ENCODE data around the gene NBDY.
"Not testable (repeated sequence)": the region's sequence is repeated elsewhere in the genome, so short reads cannot be mapped to it uniquely, and the experiment has no call there.

The NBDY gene

DNA sequence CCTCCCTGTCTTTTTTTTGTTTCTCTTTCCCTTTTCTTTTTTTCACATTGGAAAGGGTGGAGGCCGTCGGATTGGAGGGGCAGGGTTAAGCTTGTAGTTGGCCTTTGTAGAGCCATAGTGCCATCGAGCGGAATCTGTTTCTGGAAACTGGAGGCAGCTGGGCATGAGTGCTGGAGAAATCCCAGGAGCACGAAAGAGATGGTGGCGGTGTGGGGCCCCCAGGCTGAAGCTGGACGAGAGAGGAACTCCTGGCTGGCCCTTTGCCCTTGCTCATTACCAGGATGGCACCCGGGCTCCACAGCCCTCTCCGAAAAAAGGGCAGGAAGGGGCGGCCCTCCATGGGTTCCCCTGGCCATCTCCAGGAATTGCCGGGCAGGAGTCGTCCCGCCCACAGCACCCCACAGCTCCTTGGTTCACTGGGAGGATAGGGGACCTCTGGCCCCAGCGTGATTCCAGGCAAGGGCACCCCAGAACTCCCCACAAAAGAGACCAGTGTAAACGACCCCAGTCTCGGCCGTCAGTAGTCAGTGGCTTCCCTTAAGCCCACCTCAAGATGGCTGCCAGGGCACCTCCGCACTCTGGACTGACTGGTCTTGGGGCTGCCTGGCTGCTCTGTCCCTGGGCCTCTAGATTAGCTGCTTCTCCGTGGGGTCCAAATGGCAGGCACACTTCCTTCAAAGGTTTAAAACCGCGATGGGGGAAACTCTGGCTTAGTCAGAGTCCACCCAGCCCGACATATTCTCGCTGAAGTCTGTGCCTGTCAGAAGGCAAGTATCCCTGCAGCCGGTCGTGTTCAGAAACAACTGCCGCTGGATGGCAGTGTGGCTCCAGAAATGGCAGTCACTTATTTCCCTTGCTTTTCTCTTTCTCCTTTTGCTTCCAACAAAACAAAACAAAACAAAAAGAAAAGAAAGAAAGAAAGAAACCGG is 74.1 kb downstream of the NBDY start:
- DNase-seq, result peak; percentile 30

DNA sequence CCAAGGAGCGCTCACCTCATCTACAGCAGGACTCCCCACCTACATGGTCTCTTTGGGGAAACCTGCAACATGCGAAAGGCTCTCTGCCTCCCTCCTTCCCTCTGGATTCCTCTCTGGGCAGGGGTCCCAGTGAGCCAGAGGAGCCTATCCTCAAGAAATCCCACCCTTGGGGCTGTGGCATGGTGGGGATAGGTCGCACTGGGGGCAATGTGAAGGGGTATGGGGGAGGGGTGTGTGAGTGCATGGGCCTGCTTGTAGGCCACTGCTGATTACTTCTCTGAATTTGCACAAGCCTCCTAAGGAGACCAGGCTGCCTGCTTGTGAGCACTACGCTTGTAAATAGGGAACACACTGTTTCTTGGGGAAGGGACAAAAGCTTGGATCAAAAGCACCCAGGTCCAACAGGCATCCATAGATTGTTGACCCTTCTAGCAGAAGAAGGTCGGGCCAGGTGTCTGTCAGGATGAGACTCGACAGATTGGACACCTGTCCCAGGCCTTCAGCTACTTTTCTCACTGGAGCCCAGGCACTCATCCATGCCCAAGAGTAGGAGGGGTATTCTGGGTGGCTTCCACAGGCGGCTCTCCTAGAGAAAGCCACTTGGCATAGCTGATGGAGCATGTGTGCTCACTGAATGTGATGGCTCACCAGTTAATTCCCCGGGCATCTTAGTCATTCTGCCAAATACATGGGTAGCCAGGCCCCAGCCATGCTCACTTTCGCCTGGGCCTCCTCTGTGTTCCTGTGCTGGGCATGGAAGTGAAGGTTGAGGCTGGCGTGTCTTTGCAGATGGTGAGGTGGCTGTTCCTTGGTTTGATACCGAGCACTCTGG is 75.0 kb downstream of the NBDY start:
- DNase-seq, result no peak

DNA sequence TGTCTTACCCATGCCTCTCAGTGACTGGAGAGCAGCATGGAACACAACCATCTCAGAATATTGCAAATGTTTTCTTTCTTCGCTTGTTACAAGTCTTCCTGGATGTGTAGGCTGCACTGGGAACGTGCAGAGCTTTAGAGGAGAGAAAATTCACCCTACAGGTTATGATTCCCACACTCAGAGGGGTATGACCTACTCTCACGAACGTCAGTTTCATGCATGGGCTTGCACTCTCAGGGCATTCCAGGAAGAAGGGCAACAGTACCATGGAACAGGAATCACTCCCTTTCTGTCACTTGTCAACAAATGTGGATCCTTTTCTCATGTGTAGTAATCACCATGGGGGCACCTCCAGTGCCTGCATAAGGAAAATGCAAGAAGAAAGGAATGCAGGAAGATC is 75.8 kb downstream of the NBDY start:
- no peak for DNase-seq

DNA sequence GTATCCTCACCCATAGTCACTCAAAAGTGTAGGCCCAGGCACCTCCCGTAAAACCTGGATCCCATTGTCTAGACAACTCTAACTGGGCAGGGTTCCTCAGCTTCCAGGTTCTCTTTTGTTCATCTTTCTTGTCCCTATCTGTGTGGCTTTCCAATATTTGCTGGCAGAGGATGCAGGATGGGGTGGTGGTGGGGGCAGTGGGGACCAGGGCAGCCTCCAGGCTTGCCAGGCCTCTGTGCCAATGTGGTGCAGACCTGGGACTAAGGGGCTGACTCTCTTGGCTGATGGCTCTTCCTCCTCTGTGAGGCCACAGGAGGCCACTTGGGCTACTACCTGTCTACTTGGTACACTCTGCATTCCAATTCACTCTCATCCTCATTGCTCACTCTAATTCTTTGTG is 76.4 kb downstream of the NBDY start:
- no peak for DNase-seq

DNA sequence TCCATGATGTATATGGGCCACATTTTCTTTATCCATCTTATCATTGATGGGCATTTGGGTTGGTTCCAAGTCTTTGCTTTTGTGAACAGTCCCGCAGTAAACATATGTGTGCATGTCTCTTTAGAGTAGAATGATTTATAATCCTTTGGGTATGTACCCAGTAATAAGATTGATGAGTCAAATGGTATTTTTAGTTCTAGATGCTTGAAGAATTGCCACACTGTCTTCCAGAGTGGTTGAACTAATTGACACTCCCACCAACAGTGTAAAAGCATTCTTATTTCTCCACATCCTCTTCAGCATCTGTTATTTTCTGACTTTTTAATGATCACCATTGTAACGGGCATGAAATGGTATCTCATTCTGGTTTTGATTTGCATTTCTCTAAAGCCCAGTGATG is 77.1 kb downstream of the NBDY start:
- DNase-seq, result not testable (repeated sequence)

DNA sequence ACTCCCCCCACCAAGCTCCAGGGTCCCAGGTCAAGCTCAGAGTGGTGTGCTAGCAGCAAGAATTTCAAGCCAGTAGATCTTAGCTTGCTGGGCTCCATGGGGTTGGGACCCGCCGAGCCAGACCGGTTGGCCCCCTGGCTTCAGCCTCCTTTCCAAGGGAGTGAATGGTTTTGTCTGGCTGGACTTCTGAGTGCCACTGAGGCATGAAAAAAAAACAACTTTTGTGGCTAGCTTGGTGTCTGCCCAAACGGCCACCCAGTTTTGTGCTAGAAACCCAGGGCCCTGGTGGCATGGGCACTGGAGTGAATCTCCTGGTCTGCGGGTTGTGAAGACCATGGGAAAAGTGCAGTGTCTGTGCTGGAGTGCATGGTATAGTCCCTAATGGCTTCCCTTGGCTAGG is 82.6 kb downstream of the NBDY start:
- no peak for DNase-seq

DNA sequence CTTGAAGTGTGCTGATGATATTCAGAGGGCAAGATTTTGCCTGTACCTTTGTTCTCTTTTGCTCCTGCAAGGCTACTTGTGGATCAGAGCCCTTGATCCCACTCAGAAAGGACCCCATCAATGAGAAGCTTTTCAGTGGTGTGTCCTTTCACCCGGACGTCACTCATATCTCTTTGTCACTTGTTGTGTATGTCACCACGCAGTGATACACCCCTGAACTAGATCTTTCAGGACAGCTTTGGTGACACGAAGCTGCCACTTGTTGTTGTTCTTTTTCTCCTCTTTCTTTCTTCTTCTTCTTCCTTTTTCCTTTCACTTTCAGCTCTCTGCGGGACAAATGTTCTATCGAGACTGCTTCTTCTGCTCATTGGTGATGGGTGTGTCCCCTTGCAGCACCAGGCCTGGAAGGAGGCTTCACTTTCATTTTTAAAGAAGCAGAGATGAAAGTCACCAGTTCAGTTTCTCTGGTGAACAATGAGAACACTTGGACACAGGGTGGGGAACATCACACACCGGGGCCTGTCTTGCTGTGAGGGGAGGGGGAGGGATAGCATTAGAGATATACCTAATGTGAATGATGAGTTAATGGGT is 83.6 kb downstream of the NBDY start:
- DNase-seq, result no peak

DNA sequence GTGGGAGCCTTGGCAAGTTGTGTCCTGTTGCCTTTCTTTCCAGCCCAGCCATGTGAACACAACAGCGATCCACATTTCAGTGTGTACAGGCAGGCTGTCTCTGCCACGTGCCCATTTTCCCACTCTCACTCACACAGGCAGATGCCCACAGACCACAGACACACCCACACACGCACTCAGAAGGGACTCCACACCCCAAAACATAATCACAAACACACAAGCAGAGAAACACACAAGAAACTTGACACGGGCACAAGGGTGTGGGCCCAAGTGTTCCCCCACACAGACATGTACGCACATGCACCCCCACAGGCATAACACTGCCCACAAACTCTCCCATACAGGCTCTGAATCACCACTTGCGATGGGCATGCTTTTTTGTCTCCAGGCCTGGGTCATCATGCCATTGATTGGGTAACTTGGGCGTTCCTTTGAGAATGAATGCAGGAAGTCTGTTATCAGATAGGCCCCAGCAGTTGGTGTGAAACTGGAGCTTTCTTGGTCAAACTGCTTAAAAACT is 84.3 kb downstream of the NBDY start:
- no peak for DNase-seq

DNA sequence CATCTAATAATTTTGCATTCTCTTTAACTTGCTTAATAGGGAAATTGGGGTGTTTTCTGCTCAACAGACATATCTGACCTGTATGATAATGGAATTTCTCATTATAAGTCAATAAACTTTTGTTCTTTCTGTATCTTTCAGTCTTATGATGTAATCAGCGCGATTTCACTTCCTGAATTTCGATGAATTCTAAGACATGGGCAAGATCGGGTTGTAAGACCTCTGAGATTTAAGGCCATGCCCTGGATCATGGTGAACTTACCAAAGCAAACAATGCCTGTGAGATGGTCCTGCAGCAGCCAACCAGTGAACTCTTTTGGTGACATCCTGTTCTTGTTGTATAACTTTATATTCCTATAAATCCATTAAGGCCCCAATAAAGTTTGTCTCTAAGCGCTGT is 88.1 kb downstream of the NBDY start:
- no peak for DNase-seq

DNA sequence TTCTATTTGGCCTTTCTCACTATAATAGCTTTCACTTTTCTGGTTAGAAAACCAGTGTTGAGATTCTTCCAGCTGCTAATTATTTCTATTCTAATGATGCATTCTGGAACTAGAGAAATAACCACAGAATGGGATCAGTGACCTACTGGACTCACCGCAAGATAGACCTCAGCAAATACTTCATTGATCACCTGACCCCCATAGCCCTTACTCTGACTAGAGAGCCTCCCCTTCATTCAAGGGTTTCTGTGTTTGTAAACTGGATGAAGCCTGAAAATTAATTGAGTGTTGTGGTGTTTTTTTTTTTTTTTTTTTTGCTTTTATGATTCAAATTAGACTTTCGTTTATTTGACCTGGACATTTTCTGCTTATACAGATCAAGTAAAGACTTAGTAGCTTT is 97.0 kb downstream of the NBDY start:
- no peak for DNase-seq

DNA sequence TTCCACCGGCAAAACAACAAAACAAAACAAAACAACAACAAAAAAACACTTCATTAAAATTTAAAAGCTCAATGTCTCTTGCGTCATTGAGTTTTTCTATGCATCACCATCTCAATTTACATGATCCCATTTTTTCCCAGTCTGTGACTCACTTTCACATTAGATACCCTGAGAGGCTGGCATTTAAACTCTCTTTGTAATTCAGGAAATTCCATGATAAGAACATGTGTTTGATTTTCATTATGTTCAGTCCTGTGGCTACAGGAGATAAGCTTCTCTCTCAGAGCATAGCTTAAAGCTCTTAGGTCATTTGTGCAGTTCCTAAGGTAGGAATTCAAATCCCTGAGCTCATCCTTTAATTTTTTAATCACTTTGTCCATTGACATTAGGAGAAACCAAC is 104.6 kb downstream of the NBDY start:
- DNase-seq, result no peak

DNA sequence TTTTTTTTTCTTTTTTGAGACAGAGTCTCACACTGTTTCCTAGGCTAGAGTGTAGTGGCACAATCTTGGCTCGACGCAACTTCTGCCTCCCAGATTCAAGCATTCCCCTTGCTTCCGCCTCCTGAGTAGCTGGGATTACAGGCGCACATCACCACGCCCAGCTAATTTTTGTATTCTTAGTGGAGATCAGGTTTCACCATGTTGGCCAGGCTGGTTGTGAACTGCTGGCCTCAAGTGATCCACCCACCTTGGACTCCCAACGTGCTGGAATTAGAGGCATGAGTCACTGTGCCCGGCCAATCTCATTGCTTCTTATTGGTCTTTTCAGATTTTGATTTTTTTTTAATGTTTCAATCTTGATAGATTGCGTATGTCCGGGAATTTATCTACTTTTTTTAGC is 124.4 kb downstream of the NBDY start:
- DNase-seq, result no peak

DNA sequence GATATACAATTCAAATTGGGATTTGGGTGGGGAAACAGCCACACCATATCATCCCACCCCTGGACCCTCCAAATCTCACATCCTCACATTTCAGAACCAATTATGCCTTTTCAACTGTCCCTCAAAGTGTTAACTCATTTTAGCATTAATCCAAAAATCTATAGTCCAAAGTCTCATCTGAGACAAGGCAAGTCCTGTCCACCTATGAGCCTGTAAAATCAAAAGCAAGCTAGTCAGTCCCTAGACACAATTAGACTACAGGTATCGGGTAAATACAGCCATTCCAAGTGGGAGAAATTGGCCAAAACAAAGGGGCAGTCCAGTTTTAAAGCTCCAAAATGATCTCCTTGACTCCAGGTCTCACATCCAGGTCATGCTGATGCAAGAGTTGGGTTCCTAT is 128.0 kb downstream of the NBDY start:
- DNase-seq, result no peak

DNA sequence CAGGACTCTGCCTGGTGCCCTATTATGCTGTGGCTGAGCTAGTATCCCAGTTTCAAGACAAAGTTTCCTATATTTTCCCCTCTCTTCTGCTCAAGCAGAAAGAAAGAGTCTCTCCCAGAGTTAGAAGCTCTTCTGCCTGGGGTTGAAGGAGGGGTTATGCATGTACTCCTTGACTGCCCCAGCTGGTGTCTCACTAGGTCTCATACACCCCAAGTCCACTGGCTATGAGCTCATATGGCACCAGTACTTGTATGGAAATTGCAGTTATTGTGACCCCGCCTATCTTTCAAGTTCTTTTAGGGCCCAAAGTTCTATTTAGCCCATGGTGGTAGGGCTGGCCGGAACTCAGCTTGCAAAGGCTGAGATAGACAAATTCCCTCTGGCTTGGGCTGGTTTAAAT is 131.8 kb downstream of the NBDY start:
- DNase-seq, result no peak
